HG03039 (cell line): Measurements from ENCODE around the gene SS18L1.

Experiments used
- ATAC-seq: cut with Tn5 transposase; IDR thresholded peaks from one replicate; pipeline ENCODE4 v1.9.1; 2021; ENCODE audit warnings: mild to moderate bottlenecking, moderate library complexity; ENCODE audit not compliant: unreplicated experiment

SS18L1 gene

GRCh38 chr20:62151835-62152364 lies 8.3 kb downstream of the SS18L1 start:
- no peak for ATAC-seq

- no peak for ATAC-seq
These were observed 12.1 kb downstream of the SS18L1 start for GRCh38 chr20:62155428-62156253.

GRCh38 chr20:62156254-62156556 lies 12.6 kb downstream of the SS18L1 start:
- ATAC-seq: no peak

- ATAC-seq: no peak
These were observed 13.2 kb downstream of the SS18L1 start for GRCh38 chr20:62156592-62157386.

- ATAC-seq: no peak
These were observed 14.0 kb downstream of the SS18L1 start for GRCh38 chr20:62157387-62158087.

GRCh38 chr20:62158088-62158400 lies 14.5 kb downstream of the SS18L1 start:
- no peak for ATAC-seq

GRCh38 chr20:62158541-62158940 lies 15.0 kb downstream of the SS18L1 start:
- ATAC-seq: no peak

- ATAC-seq: no peak
These were observed 15.5 kb downstream of the SS18L1 start for GRCh38 chr20:62159052-62159451.

GRCh38 chr20:62159839-62160238 lies 16.3 kb downstream of the SS18L1 start:
- no peak for ATAC-seq

GRCh38 chr20:62160253-62160652 lies 16.7 kb downstream of the SS18L1 start:
- no peak for ATAC-seq

- ATAC-seq: no peak
These were observed 17.3 kb downstream of the SS18L1 start for GRCh38 chr20:62160876-62161275.

- ATAC-seq: no peak
These were observed 17.8 kb downstream of the SS18L1 start for GRCh38 chr20:62161347-62161746.

- no peak for ATAC-seq
These were observed 19.4 kb downstream of the SS18L1 start for GRCh38 chr20:62162765-62163484.

GRCh38 chr20:62163485-62163865 lies 19.9 kb downstream of the SS18L1 start:
- no peak for ATAC-seq

- ATAC-seq: no peak
These were observed 20.6 kb downstream of the SS18L1 start for GRCh38 chr20:62163986-62164762.

GRCh38 chr20:62164879-62165761 lies 21.6 kb downstream of the SS18L1 start:
- no peak for ATAC-seq

- ATAC-seq: no peak
These were observed 22.3 kb downstream of the SS18L1 start for GRCh38 chr20:62165762-62166399.

GRCh38 chr20:62167474-62167873 lies 23.9 kb downstream of the SS18L1 start:
- ATAC-seq: no peak

- ATAC-seq: no peak
These were observed 24.5 kb downstream of the SS18L1 start for GRCh38 chr20:62168061-62168460.
